ENCODE data around the gene C3orf22. TPM values are rescaled to one million over a fixed set of nuclear protein-coding genes. Genes with fewer than 3 reads are reported as not detected.
"Not testable (repeated sequence)": the region's sequence is repeated elsewhere in the genome, so short reads cannot be mapped to it uniquely, and the experiment has no call there.

Gene C3orf22
- total RNA-seq, 2 donors from 2014 or later = not detected

DNA sequence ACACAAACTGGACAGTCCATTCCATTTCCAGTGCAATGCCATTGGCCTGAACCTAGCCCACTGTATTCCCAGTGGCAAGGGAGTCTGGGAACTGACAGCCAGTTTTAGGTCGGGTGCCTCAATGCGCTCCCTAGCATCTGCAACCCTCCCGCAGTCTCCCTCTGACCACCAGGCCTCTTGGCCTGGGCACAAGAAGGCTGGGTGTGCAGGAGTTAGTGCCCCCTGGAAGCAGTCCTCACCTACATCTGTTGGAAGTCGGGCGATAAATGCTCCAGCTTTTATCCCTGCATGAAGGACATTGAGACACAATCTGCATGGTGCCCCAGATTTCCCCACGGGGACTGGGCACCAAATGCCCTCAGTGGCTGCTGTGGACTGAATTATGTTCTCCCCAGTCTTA, 12.7 kb downstream of the C3orf22 start:
- DNase-seq (no peak), ATAC-seq (no peak)
- intact Hi-C loops (cut with DNase I) = no loop called here

DNA sequence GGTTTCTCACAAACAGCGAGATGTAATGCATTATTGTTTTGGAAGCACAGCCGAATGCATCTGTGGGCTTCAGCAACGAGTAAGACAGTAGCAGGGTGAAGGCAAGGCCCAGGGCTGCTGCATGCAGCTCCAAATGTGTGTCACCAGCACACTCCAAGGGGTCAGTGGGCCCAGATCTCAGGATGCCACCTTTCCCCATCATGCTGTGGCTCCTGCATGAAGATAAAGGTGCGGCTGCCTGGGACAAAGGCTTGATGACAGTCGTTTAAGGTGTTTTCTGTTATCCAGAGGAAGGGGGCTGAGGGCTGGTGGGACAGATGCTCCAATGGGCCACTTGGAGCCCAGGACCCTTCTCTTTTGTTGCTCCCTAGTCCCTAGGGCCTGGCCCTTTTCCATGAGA, 13.2 kb downstream of the C3orf22 start:
- DNase-seq (peak; percentile 2), ATAC-seq (no peak)
- intact Hi-C loops (cut with DNase I) = no loop called here

DNA sequence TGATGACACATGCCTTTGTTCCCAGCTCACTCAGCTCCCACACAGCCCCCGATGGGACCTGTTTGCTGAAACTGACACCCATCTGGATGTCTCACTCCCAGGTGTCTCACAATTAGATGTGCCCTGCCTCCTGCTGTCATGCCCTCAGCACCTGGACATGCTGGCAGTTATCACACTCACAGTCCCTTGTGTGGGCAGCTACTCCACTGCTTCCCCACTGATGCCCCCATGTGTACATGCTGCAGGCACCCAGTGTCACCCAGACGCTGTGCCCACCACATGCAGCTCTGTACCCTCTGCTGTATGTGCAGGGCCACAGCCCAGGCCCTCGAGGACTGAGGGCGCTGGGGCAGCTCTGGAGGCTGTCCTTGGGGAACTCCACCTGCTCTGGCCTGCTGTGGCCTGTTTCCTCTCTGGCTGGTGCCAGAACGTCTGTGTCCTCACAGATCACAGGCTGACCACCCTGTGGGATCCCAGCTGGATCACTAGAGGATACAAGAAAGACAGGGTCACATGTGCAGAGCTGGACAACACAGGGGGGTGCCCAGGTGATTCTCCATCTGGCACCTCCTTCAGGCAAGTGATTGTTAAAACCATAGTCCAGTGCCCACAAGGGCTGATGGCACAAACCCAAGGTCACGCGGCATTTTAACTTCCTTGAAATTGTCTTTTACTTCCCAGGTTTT, 14.0 kb downstream of the C3orf22 start:
- DNase-seq = peak; percentile 7
- intact Hi-C loops (cut with DNase I) = no loop called here
- ATAC-seq = no peak

DNA sequence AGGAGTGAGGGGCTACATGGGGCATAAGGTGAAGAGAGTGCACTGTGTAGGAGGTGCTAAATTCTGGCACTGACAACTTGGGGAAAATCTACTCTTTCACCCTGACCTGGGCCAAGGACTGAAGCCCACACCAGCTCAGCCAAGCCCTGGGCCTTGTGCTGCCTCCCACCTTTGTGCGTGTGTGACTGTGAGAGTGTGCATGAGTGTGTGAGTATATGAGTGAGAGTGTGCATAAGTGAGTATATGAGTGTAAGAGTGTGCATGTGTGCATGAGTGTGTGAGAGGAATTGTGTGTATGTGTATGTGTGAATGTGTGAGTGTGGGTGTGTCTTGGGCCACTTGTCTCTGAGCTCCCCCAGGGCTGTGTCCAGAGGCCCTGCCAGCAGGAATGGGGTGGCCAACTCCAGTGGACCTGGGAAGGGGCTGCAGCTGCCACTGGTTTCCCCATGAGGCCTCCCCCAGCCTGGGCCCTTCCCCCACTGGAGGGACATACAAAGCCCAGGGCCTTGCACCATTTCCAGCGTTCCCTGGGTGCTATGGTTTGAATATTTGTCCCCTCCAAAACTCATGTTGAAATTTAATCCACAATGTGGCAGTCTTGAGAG, 15.2 kb downstream of the C3orf22 start:
- ATAC-seq (no peak), DNase-seq (peak; percentile 3)
- intact Hi-C loops (cut with DNase I) = no loop called here

DNA sequence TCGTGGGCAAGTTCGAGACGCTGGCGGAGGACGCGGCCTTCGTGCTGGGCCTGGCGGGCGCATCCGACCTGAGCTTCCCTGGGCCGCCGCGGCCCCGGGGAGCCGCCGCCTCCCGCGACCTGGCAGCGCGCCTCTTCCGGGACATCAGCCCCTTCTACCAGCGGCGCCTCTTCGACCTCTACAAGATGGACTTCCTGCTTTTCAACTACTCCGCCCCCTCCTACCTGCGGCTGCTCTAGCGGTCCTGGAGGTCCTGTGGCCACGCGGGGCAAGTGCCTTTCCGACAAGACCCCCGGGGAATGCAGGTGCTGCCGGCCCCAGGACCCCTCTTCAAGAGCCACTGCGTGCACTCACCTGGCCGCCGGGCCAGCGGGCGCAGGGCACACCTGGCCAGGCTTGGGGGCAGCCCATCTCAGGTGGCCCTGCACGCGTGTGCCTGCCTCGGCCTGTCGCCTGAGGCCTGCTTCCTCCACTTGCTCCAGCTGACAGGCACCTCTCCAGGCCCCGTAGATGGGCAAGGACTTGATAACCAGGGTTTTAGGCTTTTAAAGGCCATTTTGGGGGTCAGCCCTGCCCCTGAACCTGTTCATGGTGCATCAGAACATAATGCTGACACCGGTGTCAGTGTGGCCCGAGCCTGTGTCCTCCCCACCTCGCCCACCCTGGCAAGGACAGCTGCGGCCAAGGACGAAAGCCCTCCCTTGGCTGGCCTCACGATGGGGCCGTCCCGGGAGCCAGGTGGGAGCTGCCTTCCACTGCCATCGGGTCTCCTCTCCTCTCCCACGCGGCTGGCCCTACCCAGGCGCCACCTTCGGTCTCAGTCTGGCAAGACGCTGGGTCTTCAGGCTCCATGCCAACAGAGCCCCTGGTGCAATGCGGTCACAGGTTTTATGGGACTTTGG, 16.1 kb downstream of the C3orf22 start:
- DNase-seq (peak; percentile 19), ATAC-seq (no peak)
- intact Hi-C loops (cut with DNase I) = no loop called here

DNA sequence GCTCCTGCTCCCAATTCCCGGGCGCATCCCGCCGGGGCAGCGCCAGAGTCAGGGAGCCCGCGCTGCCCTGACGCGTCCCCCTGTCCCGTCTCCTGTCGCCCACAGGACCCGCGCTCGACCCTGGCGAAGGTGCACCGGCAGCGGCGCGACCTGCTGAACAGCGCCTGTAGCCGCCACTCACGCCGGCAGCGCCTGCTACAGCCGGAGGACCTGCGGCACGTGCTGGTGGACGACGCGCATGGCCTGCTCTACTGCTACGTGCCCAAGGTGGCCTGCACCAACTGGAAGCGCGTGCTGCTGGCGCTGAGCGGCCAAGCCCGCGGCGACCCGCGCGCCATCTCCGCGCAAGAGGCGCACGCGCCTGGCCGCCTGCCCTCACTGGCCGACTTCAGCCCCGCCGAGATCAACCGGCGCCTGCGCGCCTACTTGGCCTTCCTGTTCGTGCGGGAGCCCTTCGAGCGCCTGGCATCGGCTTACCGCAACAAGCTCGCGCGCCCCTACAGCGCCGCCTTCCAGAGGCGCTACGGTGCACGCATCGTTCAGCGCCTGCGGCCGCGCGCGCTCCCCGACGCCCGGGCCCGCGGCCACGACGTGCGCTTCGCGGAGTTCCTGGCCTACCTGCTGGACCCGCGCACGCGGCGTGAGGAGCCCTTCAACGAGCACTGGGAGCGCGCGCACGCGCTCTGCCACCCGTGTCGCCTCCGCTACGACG, 16.9 kb downstream of the C3orf22 start:
- ATAC-seq (no peak), DNase-seq (peak; percentile 14)

DNA sequence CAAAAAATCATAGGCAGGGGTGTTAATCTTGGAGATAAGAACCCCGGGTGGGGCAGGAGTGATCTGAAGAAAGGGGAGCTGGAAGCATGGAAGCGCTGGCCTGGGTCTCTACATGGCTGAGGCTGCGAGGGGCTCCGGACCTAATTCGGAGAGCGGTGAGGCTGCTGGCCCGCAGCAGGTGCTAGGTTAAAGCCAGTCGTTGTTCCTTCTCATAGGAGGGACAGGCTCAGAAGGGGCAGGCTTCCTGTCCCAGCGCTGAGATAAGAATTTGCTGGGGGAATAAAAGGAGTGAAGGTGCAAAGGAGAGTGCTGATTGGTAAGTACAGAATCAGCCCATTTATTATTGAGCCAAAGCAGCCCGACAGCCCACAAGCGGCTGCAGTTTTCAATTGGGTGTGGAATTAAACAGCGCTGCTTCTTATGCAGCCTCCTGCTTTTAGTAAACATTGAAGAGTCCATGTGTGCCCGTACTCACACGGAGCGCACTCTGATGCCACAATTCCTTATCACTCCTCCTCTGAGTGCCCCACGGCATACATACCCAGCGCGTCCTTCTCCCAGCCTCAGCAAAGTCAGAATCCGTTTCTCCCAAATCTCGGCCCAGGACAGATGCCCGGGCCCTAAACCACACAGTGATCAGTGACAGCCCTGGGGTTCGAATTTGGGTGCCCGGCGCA, 17.6 kb downstream of the C3orf22 start:
- peak; percentile 10 for DNase-seq
- intact Hi-C loops (cut with DNase I) = no loop called here
- no peak for ATAC-seq

More for the DNA sequence above, 16.9 kb downstream of the C3orf22 start:
- intact Hi-C loops (cut with DNase I) = no loop called here

DNA sequence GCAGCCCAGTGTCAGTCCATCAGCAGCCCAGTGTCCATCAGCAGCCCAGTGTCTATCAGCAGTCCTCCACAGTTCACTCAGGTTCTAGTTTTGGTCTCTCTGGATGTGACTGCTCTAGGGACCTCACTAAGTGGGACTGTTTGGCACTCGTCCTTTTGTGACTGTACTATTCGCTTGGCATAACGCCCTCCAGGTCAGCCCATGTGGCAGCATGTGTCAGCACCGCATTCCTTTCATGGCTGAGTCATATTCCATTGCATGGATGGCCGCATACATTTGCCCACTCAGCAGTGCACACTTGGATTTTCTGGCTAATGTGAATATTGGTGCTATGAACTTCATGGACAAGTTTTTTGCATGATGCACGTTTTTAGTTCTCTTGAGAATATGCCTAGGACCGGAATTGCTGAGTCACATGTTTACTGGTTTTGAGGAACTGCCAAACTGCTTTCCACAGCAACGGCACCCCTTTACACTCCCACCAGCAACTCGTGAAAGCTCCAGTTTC, 18.3 kb downstream of the C3orf22 start:
- intact Hi-C loops (cut with DNase I) = no loop called here
- ATAC-seq (peak; percentile 67 to 83), DNase-seq (peak; percentile 56)

DNA sequence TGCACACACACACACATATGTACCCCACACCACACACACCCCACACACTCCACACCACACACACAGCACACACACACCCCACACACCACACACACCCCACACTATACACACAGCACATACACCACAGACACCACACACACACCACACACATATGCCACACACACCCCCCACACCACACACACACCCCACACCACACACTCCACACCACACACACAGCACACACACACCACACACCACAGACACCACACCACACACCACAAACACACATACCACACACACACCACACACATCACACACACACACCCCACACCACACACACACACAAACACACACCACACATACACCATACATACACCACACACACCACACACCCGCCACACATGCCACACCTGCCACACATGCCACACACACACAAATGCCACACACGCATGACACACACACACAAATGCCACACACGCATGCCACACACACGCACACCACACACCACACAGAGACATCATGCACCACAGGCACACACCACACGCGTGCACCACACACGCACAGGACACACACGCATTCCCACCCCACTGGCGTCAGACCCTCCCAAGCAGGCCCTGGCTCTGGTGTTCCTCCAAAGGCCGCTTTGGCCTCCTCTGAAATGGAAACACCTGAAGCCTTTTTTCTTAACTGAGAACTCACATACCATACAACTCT, 19.0 kb downstream of the C3orf22 start:
- ATAC-seq (no peak), DNase-seq (peak; percentile 10)
- intact Hi-C loops (cut with DNase I) = no loop called here

DNA sequence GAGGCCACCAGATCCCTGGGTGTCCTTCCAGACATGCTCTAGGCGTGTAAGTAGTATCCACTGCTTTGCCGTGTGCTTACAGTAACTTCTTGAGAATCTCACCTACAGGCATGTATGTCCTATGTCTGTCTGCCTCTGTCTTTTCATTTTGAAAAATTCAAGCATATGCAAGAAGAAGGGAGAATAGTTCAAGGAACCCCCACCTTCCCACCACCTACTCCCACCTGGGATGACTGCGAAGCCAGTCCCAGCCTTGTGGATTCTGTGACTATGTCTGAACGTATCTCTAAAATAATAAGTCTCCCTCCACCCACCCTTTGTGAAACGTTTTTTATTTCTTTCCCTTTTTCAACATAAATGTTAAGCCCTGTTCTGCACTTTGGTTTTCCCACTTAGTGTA, 19.8 kb downstream of the C3orf22 start:
- intact Hi-C loops (cut with DNase I) = no loop called here
- ATAC-seq (no peak), DNase-seq (no peak)

DNA sequence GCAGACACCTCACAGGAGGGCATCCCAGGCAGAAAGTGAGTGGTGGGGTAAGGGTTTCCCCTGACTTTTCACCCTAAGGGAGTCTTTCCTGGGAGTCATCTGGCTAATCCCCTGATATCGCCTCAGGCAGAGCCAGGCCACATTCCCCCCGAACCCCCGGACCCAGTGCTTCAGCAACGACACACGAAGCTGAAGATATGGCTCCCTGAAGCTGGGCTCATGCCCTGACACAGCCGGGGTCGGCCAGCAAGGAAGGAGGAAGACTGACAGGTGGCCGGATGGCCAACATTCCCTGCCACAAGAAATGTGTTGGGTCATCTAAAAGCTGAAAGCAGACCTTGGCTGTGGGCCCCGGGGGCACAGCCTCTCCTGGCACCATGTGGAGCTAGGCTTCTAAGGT, 20.4 kb downstream of the C3orf22 start:
- peak; percentile 7 for DNase-seq
- intact Hi-C loops (cut with DNase I) = no loop called here
- ATAC-seq = no peak

DNA sequence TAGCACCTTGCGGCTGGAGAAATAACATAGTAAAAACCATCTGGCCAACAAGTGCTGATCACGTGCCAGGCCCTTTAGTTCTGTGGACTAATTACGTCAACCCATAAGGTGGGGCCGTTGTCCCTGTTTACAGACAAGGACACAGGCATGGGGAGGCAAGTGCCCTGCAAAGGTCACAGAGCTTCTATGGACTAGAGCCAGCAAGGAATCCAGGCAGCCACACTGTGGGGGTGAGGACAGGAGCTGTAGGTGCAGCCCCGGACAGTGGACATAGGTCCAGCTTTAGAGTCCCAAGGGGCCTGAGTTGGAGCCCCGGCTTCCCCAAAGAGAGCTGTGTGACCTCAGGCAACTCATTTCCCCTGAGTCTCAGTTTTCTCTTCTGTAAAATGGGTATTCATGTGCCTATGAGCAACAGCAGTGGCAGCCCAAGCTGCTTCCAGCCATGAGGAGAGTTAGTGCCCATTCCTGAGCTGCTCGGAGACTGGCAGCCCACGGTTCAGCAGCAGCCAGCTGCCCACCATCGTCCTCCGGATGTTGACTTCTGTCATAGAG, 20.9 kb downstream of the C3orf22 start:
- intact Hi-C loops (cut with DNase I) = no loop called here
- DNase-seq (peak; percentile 27), ATAC-seq (no peak)

DNA sequence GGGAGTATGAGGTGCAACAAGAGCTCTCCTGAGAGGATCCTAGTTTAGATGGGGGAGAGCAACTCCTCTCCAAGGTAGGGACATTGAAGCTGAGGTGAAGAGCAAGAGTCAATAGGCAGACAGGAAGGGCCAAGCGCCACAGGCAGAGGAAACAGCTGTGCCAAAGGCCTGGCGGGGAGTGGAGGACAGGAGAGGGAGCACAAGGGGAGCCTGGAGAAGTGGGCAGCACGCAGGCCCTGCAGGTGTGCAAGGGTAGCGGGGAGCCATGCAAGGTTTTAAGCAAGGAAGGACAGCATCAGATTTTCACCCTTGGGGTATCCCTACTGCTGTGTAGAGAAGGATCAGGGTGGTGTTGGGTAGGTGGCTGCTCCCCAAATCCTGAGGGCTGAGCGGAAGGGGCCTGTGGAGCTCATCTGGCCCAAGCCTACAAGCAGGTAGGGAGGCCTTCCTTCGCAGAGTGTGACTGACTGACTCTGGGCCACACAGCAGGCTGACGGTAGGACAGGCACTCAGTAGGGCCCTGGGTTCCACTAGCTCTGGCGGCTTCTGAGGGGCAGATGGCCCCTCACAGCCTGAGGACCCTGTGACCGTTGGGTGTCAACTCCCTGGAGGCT, 21.5 kb downstream of the C3orf22 start:
- intact Hi-C loops (cut with DNase I) = no loop called here
- DNase-seq = peak; percentile 7
- ATAC-seq = no peak

DNA sequence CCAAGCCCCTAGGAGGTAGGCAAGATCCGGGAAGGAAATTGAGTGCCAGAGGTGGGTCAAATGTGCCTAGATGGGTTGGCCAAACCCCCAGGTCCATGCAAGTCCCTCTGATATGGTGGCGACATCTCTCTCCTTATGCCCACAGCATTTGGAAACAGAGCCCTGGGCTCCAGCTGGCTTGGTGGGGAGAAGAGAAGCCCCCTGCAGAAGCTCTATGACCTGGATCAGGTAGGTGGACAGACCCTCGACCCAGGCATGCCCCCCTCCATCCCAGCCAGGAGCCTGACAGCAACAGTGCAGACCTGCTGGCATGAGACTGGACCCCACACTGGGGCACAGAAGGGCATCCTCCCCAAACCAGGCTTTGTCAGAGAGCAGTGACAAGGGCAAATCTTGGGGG, 22.6 kb downstream of the C3orf22 start:
- peak; percentile 5 for DNase-seq
- intact Hi-C loops (cut with DNase I) = no loop called here
- ATAC-seq = no peak

DNA sequence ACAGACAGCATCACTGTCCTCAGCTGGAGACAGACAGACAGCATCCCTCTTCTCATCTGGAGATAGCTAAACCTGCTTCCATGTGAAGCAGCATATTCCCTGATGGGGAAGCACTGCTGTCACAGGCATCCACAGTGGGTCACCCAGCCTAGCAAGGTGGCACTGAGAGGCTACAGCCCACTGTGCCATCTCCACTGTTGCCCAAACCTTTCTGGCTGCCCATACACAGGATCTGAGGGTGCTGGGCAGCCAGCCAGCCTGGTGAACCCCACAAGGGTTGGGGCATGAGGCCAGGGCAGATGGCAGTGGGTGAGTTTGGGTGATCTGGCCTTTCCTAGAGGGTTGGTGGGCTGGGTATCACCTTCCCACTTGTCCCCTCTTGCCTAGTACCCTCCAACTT, 23.1 kb downstream of the C3orf22 start:
- DNase-seq (peak; percentile 7), ATAC-seq (no peak)
- intact Hi-C loops (cut with DNase I) = no loop called here

DNA sequence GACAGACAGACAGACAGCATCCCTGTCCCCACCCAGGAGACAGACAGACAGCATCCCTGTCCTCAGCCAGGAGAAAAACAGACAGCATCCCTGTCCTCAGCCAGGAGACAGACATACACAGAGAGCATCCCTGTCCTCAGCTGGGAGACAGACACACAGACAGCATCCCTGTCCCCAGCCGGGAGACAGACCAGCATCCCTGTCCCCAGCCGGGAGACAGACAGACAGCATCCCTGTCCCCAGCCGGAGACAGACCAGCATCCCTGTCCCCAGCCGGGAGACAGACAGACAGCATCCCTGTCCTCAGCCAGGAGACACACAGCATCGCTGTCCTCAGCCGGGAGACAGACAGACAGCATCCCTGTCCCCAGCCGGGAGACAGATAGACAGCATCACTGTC, 24.0 kb downstream of the C3orf22 start:
- intact Hi-C loops (cut with DNase I); ATAC-seq: not testable (repeated sequence)
- peak; percentile 7 for DNase-seq

DNA sequence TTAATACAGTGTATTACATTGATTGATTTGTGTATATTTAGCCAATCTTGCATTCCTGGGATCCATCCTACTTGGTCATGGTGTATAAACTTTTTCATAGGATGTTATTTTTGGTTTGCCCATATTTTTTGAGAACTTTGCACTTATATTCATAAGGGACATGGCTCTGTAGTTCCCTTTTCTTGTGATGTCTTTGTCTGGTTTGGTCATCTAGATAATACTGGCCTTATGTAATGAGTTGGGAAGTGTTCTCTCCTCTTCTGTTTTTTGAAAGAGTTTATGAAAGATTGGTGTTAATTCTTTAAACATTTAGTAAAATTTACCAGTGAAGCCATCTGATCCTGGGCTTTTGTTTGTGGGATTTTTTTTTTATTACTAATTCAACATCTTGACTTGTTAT, 25.2 kb downstream of the C3orf22 start:
- ATAC-seq = no peak
- DNase-seq = no peak
- intact Hi-C loops (cut with DNase I) = no loop called here

DNA sequence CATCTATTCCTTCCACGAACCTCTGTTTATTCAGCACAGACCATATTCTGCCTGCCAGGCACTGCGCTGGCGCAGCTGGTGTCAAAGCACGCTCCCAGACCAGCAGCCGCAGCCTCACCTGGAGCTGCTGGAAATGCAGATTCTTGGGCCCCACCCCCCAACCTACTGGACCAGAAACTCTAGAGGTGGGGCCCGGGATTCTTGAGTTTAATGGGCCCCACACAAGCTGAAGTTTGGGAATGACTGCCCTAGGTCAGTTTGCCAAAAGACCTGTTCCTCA, 27.7 kb downstream of the C3orf22 start:
- no peak for ATAC-seq
- no peak for DNase-seq
- intact Hi-C loops (cut with DNase I) = no loop called here
